OCI-LY7 (cell line): ENCODE data around the gene CARD14.

ENCODE experiments used
- EZH2phosphoT487 ChIP-seq: fragments of 200-600 bp; sonication (generic); IDR thresholded peaks from 2 replicates; pipeline ENCODE4 v1.6.1; 2018; ENCODE audit warnings: low read depth, borderline replicate concordance, mild to moderate bottlenecking, mixed run types, antibody characterized with exemption, low read length, moderate library complexity, mixed read lengths
- TF ChIP-seq, protein P1 (sequence below): fragments of 200-600 bp; sonication (generic); conservative IDR thresholded peaks from 2 replicates; pipeline ENCODE4 v1.5.1; 2014; ENCODE audit warnings: mild to moderate bottlenecking, antibody characterized with exemption, low read length, moderate library complexity, mixed read lengths

DNA sequence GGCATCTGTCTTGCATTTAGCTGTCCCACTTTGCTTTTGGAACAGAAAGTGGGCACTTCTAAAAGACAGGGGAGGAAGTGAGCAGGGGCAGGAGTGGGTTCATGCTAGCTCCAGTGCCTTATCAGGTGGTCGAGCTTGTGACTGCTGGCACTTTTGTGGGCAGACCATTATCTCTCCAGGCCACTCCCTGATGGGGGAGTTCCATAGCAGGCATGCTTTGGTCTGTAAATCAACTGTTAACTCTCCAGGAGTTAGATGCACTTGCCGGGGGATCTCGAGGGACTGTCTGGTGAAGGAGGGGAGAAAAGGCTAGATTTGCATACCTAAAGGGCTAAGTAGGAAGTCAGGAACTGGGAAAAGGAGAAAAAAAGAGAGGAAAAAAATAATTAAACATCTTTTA is 9.3 kb upstream of the CARD14 start:
- TF ChIP-seq, protein P1, sequence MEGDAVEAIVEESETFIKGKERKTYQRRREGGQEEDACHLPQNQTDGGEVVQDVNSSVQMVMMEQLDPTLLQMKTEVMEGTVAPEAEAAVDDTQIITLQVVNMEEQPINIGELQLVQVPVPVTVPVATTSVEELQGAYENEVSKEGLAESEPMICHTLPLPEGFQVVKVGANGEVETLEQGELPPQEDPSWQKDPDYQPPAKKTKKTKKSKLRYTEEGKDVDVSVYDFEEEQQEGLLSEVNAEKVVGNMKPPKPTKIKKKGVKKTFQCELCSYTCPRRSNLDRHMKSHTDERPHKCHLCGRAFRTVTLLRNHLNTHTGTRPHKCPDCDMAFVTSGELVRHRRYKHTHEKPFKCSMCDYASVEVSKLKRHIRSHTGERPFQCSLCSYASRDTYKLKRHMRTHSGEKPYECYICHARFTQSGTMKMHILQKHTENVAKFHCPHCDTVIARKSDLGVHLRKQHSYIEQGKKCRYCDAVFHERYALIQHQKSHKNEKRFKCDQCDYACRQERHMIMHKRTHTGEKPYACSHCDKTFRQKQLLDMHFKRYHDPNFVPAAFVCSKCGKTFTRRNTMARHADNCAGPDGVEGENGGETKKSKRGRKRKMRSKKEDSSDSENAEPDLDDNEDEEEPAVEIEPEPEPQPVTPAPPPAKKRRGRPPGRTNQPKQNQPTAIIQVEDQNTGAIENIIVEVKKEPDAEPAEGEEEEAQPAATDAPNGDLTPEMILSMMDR: no peak
- TF ChIP-seq EZH2phosphoT487: no peak
